Measurements from ENCODE around the gene C11orf21. TPM values are rescaled to one million over a fixed set of nuclear protein-coding genes. Genes with fewer than 3 reads are reported as not detected.

C11orf21 gene
- total and polyA plus RNA-seq, 2 of the 8 experiments (the other 6 are each of a cell fraction or from before 2014, with no cell fraction given), result not detected

GRCh38 chr11:2296913-2297622, 4.7 kb downstream of the C11orf21 start:
- Histone ChIP-seq H2AFZ (ENCODE audit: low read length) (no peak overlapping the region), H2AK5ac (ENCODE audit: low read depth, low read length) (no peak overlapping the region), H3K9me3 (ENCODE audit: insufficient read depth in 2 of 2, low read depth in 1 of 2, low read length in 1 of 2) (no peaks in the 10 kb centered on the region), H3K79me1 (ENCODE audit: low read depth, low read length) (no peaks in the 10 kb centered on the region), H4K20me1 (replicated peaks in 1 of 2; ENCODE audit: control insufficient read depth in 1 of 2, insufficient read depth in 2 of 2, low read length in 2 of 2) (no peaks in the 10 kb centered on the region), H3K36me3 (ENCODE audit: control insufficient read depth in 2 of 4, insufficient read depth in 4 of 4, low read length in 3 of 4) (no peaks in the 10 kb centered on the region), H3K79me2 (ENCODE audit: control insufficient read depth in 1 of 2, insufficient read depth in 2 of 2, low read length in 2 of 2) (no peaks in the 10 kb centered on the region), H2BK120ac (replicated peaks; ENCODE audit: low read depth, low read length) (no peak overlapping the region), H3K14ac (ENCODE audit: insufficient read length) (no peak overlapping the region), H3K27me3 (replicated peaks in 1 of 4; ENCODE audit: control insufficient read depth in 3 of 4, extremely low read depth in 1 of 4, insufficient read depth in 3 of 4, low read length in 3 of 4) (peaks cover 0 to 4% (median 1%) of the 10 kb centered on the region in 4 experiments; a peak in 2 of 7 replicates), H3K23ac (ENCODE audit: insufficient read length) (no peak overlapping the region), H2BK20ac (ENCODE audit: low read length) (no peak overlapping the region), H3K27ac (ENCODE audit: low read depth, low read length) (no peak overlapping the region), H3K9ac (replicated peaks in 1 of 4; ENCODE audit: extremely low read depth in 1 of 4, low read depth in 3 of 4, low read length in 3 of 4) (no peak overlapping the region), H4K5ac (ENCODE audit: insufficient read length, low read depth, low read length) (no peak overlapping the region), H2BK12ac (ENCODE audit: low read depth, low read length) (no peak overlapping the region), H4K91ac (replicated peaks; ENCODE audit: insufficient read length, low read length) (no peak overlapping the region), H3K4me2 (ENCODE audit: insufficient read depth in 1 of 2, low read depth in 2 of 2, low read length in 2 of 2) (no peak overlapping the region), H3K18ac (ENCODE audit: extremely low read depth, low read length) (no peak overlapping the region), H3K4me1 (replicated peaks in 1 of 4; ENCODE audit: control insufficient read depth in 3 of 4, insufficient read depth in 4 of 4, low read length in 3 of 4) (no peaks in the 10 kb centered on the region), H3K23me2 (ENCODE audit: low read depth, low read length) (no peaks in the 10 kb centered on the region), H2BK15ac (ENCODE audit: low read length) (no peak overlapping the region), H3K4ac (replicated peaks; ENCODE audit: insufficient read length, low read depth, low read length) (no peak overlapping the region), H4K8ac (ENCODE audit: extremely low read depth, insufficient read depth, low read length) (peak overlapping the region; percentile 59), H3K56ac (replicated peaks; ENCODE audit: insufficient read length, low read depth, low read length) (no peak overlapping the region), H2BK5ac (ENCODE audit: low read depth, low read length) (no peak overlapping the region), H3K4me3 (ENCODE audit: extremely low read depth in 1 of 4, insufficient read depth in 2 of 4, low read depth in 3 of 4, low read length in 4 of 4) (no peak overlapping the region)
- POLR2A ChIA-PET (ENCODE audit: partially characterized antibody), result interaction anchor here (1.9 kb wide), 1 partner anchor 98 kb away, joined by 4 read pairs; no protein-coding TSS in a partner anchor
- CTCF ChIA-PET (ENCODE audit: partially characterized antibody), result interaction anchor here (0.8 to 14.9 kb wide), 15 partner anchors 8 to 130 kb away, joined by 3 to 333 read pairs (median 6); partner anchors contain the start of gene TSSC4
- TF ChIP-seq TBP (IDR thresholded peaks at IDR 0.05; ENCODE audit: low read depth, low read length) (no peak), NRF1 (IDR thresholded peaks at IDR 0.05; ENCODE audit: low read depth, low read length) (no peak), CBX5 (IDR thresholded peaks at IDR 0.05; ENCODE audit: low read depth, low read length) (no peak), HDAC6 (IDR thresholded peaks at IDR 0.05; ENCODE audit: low read depth, low read length) (no peak), ZNF274 (IDR thresholded peaks at IDR 0.05; ENCODE audit: borderline replicate concordance, extremely low read depth, low read length) (no peak), SP1 (IDR thresholded peaks at IDR 0.05; ENCODE audit: low read depth, low read length) (no peak), E2F6 (IDR thresholded peaks at IDR 0.05) (no peak)
- TF ChIP-seq, protein P1, sequence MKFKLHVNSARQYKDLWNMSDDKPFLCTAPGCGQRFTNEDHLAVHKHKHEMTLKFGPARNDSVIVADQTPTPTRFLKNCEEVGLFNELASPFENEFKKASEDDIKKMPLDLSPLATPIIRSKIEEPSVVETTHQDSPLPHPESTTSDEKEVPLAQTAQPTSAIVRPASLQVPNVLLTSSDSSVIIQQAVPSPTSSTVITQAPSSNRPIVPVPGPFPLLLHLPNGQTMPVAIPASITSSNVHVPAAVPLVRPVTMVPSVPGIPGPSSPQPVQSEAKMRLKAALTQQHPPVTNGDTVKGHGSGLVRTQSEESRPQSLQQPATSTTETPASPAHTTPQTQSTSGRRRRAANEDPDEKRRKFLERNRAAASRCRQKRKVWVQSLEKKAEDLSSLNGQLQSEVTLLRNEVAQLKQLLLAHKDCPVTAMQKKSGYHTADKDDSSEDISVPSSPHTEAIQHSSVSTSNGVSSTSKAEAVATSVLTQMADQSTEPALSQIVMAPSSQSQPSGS (IDR thresholded peaks at IDR 0.05; ENCODE audit: low read length), result no peak
- 94% methylated on average over 10 of the region's 13 CpGs; no CpG with 5 or more reads in 1 of the 2 experiments for WGBS, 2 experiments (ENCODE audit: extremely low coverage in 1 of 2, insufficient coverage in 1 of 2, insufficient read length in 1 of 2, insufficient replicate concordance in 2 of 2, low coverage in 1 of 2, low lambda C conversion rate in 2 of 2, missing lambda C conversion rate in 1 of 2)
- FAIRE-seq, result no peak
- DNase-seq (ENCODE audit: low read depth in 1 of 2, low spot score in 2 of 2), result peak in 1 of 2 experiments; percentile 22

Measured in H1 (cell line).